Glutamatergic neuron (in vitro differentiated cells): ENCODE measurements around the gene PLXNA1. TPM values are rescaled to one million over a fixed set of nuclear protein-coding genes. Genes with fewer than 3 reads are reported as not detected.

Experiments used
- DNase-seq: peaks from one replicate; pipeline ENCODE4 v3.0.0; 2022
- H3K27ac Mint-ChIP-seq: one replicate; pipeline ENCODE4 v1.8.0; 2020; ENCODE audit warnings: mild to moderate bottlenecking, mixed read lengths, inconsistent platforms; ENCODE audit not compliant: unreplicated experiment
- H3K27me3 Mint-ChIP-seq: one replicate; pipeline ENCODE4 v1.8.0; 2020; ENCODE audit warnings: mild to moderate bottlenecking, moderate library complexity, mixed read lengths, inconsistent platforms; ENCODE audit not compliant: unreplicated experiment
- H3K36me3 Mint-ChIP-seq: one replicate; pipeline ENCODE4 v1.8.0; 2020; ENCODE audit warnings: mild to moderate bottlenecking, mixed read lengths, inconsistent platforms; ENCODE audit not compliant: unreplicated experiment
- H3K4me1 Mint-ChIP-seq: one replicate; pipeline ENCODE4 v1.8.0; 2020; ENCODE audit warnings: mild to moderate bottlenecking, low read depth, mixed read lengths, inconsistent platforms; ENCODE audit not compliant: unreplicated experiment
- H3K4me3 Mint-ChIP-seq: one replicate; pipeline ENCODE4 v1.8.0; 2020; ENCODE audit warnings: mild to moderate bottlenecking, mixed read lengths, inconsistent platforms; ENCODE audit not compliant: unreplicated experiment
- H3K9me3 Mint-ChIP-seq: one replicate; pipeline ENCODE4 v1.8.0; 2020; ENCODE audit warnings: mild to moderate bottlenecking, moderate library complexity, mixed read lengths, inconsistent platforms; ENCODE audit not compliant: unreplicated experiment
- CTCF ChIP-seq: fragments of 200-600 bp; sonication (generic); IDR thresholded peaks from one replicate; pipeline ENCODE4 v1.5.0; 2021; ENCODE audit not compliant: partially characterized antibody, unreplicated experiment
- total RNA-seq: library from RNA; stranded (reverse); fragmentation: NEBNext Ultra II Directional; extraction: Animal tissue kit (Norgen Biotek cat#: 25700); gene quantifications from one replicate; pipeline ENCODE4 v1.2.1, GENCODE V29; 2021; ENCODE audit not compliant: unreplicated experiment

PLXNA1 gene
- total RNA-seq, 1 donor from 2014 or later, result 110 TPM

- no peak for DNase-seq
- Mint-ChIP-seq H3K4me3 (no peak overlapping the region), H3K4me1 (peaks cover 10% of the 10 kb centered on the region), H3K9me3 (peaks cover 7% of the 10 kb centered on the region), H3K27me3 (peaks cover 2% of the 10 kb centered on the region), H3K27ac (no peak overlapping the region), H3K36me3 (no peaks in the 10 kb centered on the region)
- TF ChIP-seq CTCF, result no peak
Measured at GRCh38 chr3:127032296-127032990, 49.5 kb downstream of the PLXNA1 start.

Other genes starting within 250 kb of the PLXNA1 start
- gene PRR23E, start 210.0 kb downstream of the PLXNA1 start, total RNA-seq, result not detected